Activated T-cell treated with anti-CD3 and anti-CD28 coated beads, Interleukin-2, amount 50 U/mL, for 4 hours (primary cell): ENCODE results near the gene ELK1. TPM values are rescaled to one million over a fixed set of nuclear protein-coding genes. Genes with fewer than 3 reads are reported as not detected.

Experiments
- ATAC-seq, 2 donors: fragments of 200-7000 bp; cut with Tn5 transposase; one replicate each; pipeline ENCODE4 v1.10.0; 2021
- DNase-seq: peaks from one replicate; pipeline ENCODE4 v3.0.0-alpha.2; 2020
- H3K27me3 Mint-ChIP-seq: one replicate; pipeline ENCODE4 v1.8.0; 2021; ENCODE audit warnings: low read depth, mixed read lengths
- H3K36me3 Mint-ChIP-seq: one replicate; pipeline ENCODE4 v1.8.0; 2022; ENCODE audit warnings: mixed read lengths; ENCODE audit not compliant: insufficient read depth
- H3K4me1 Mint-ChIP-seq: one replicate; pipeline ENCODE4 v1.8.0; 2021; ENCODE audit warnings: low read depth, mixed read lengths
- H3K4me3 Mint-ChIP-seq: one replicate; pipeline ENCODE4 v1.8.0; 2021; ENCODE audit warnings: mild to moderate bottlenecking, moderate library complexity, mixed read lengths
- H3K9me3 Mint-ChIP-seq: one replicate; pipeline ENCODE4 v1.8.0; 2021; ENCODE audit warnings: mixed read lengths
- total RNA-seq, 3 donors: library from RNA; stranded (reverse); gene quantifications; one replicate each; pipeline ENCODE4 v1.2.1, GENCODE V29; 2021

Gene ELK1
- total RNA-seq, 3 donors from 2014 or later = 70.3 to 79.6 (median 76.2) TPM

DNA sequence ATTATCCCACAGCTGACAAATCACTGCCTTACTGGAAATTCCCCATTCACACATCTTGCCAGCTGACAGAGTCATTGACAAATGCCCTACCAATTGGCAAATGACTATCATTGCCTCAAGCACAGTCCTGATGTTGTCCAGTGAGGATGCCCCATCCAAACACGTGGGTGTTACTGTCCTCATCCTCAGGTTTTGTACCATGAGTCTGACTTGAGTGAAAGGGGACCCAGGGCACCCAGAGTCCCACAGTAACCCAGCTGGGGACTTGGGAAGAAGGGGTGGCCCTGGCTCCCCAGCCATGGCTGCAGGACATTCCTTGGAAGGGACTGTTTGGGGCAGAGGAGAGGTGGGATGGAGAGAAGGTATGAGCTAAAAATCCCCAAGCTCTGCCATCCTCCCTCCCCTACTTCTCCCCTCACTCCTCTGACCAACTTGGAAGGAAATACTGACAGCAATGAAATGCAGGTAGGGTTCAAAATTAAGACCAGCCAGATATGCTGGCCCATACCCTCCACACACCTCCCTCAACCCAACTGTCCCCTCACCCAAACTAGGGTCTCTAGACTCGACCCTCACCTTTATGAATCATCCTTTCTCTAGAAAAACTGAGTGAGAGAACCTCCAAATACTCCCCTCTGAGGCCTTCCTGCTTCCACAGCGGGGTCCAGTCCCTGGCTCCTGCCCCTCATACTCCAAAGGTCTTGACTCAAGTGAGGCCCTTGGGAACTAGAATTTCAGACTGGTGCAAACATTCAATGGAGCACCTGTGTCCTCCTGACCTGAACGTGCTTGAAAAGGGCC is 63.1 kb downstream of the ELK1 start:
- Mint-ChIP-seq H3K4me1 (peaks cover 11% of the 10 kb centered on the region), H3K9me3 (no peaks in the 10 kb centered on the region), H3K36me3 (peaks cover 2% of the 10 kb centered on the region), H3K27me3 (no peaks in the 10 kb centered on the region), H3K4me3 (no peak overlapping the region)
- ATAC-seq = no peak
- DNase-seq = no peak

DNA sequence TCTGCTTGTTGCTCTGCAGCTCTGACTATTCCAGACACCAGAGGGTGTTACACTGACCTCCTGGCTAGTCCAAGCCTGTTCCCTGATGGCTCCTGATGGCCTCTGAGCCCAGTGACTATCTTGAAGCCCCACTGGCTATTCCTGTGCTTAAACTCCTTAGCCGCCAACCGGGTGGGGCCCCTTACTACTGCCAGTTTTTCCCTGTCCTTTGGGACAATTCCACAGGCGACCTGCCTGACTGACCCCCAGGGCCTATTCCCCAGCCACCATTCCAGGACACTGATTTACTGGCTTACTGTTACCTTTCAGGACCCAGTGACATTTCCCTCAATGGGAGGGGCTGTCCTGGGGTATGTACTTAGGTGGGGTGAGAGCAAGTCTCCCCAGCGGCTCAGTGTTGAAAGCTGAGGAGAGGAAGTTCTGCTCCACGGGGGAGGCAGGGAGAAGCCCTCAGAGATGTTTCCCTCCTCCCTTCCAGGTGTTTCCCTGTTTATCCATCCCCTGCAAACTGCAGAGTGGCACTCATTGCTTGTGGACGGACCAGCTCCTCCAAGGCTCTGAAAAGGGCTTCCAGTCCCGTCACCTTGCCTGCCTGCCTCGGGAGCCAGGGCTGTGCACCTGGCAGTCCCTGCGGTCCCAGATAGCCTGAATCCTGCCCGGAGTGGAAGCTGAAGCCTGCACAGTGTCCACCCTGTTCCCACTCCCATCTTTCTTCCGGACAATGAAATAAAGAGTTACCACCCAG is 64.1 kb downstream of the ELK1 start:
- peaks cover 2% of the 10 kb centered on the region for H3K36me3 Mint-ChIP-seq
- no peaks in the 10 kb centered on the region for H3K27me3 Mint-ChIP-seq
- H3K4me1 Mint-ChIP-seq = peaks cover 21% of the 10 kb centered on the region
- H3K9me3 Mint-ChIP-seq = no peaks in the 10 kb centered on the region
- H3K4me3 Mint-ChIP-seq = no peak overlapping the region
- no peak for ATAC-seq
- no peak for DNase-seq

Other genes starting within 250 kb of the ELK1 start
- 10 to 100 TPM; 10.0 to 13.2 (median 12.5) TPM for gene ZNF41, start 167.3 kb downstream of the ELK1 start, total RNA-seq
- 100 to 1,000 TPM in 1 of 3 donors, 10 to 100 TPM in 2; 93.0 to 103 (median 97.3) TPM for gene ARAF, start 89.4 kb downstream of the ELK1 start, total RNA-seq
- 10 to 100 TPM; 10.4 to 32.1 (median 15.9) TPM for gene TIMP1, start 68.1 kb downstream of the ELK1 start, total RNA-seq
- gene SYN1, start 30.7 kb downstream of the ELK1 start, total RNA-seq = under 1 TPM; 0.23 to 0.43 (median 0.24) TPM
- 1 to 10 TPM; 1.2 to 1.8 (median 1.6) TPM for gene CFP, start 20.6 kb downstream of the ELK1 start, total RNA-seq
- gene UXT, start 8.6 kb upstream of the ELK1 start, total RNA-seq = 100 to 1,000 TPM; 168 to 175 (median 168) TPM
- gene ZNF81, start 186.3 kb upstream of the ELK1 start, total RNA-seq = 1 to 10 TPM; 5.4 to 7.6 (median 7.6) TPM